DND-41 (cell line): Measurements from ENCODE around the gene ATXN2.

Experiments used
- ATAC-seq: fragments of 200-7000 bp; cut with Tn5 transposase; 3 replicates; pipeline ENCODE4 v1.9.1; 2021; ENCODE audit warnings: low read depth; ENCODE audit not compliant: insufficient read depth
- DNase-seq: peaks from one replicate; pipeline ENCODE4 v3.0.0-alpha.2; 2020
- H2AFZ ChIP-seq: 2 replicates; pipeline ENCODE4 v1.6.0; 2012; ENCODE audit warnings: low read depth, low read length
- H3K27ac ChIP-seq: 2 replicates; pipeline ENCODE4 v1.5.1; 2012; ENCODE audit warnings: low read length, inconsistent platforms
- H3K27me3 ChIP-seq: fragments of 200-600 bp; sonication (generic); 2 replicates; pipeline ENCODE4 v1.6.0; 2012; ENCODE audit warnings: low read length, mild to moderate bottlenecking, inconsistent platforms; ENCODE audit not compliant: insufficient read depth, poor library complexity
- H3K36me3 ChIP-seq: 2 replicates; pipeline ENCODE4 v1.5.1; 2012; ENCODE audit warnings: low read length, inconsistent platforms; ENCODE audit not compliant: insufficient read depth
- H3K4me1 ChIP-seq: 2 replicates; pipeline ENCODE4 v1.5.1; 2012; ENCODE audit warnings: mild to moderate bottlenecking, low read length; ENCODE audit not compliant: insufficient read depth
- H3K4me2 ChIP-seq: 2 replicates; pipeline ENCODE4 v1.6.0; 2012; ENCODE audit warnings: mild to moderate bottlenecking, moderate library complexity, low read length, inconsistent platforms; ENCODE audit not compliant: insufficient read depth
- H3K4me3 ChIP-seq, 2 experiments: fragments of 200-600 bp in 1 of 2; shearing (Covaris generic) in 1 of 2; 2 replicates each; pipeline ENCODE4 v1.5.1; 2012 to 2016; ENCODE audit warnings: inconsistent platforms in 2 of 2, low read length in 2 of 2, mild to moderate bottlenecking in 2 of 2, low read depth in 1 of 2, moderate library complexity in 1 of 2
- H3K79me2 ChIP-seq: 2 replicates; pipeline ENCODE4 v1.6.0; 2012; ENCODE audit warnings: low read length, inconsistent platforms; ENCODE audit not compliant: insufficient read depth
- H3K9ac ChIP-seq: 2 replicates; pipeline ENCODE4 v1.6.0; 2012; ENCODE audit warnings: low read depth, mild to moderate bottlenecking, inconsistent platforms, low read length, moderate library complexity
- H3K9me3 ChIP-seq: 2 replicates; pipeline ENCODE4 v1.5.1; 2012; ENCODE audit warnings: low read length, moderate library complexity, mild to moderate bottlenecking, inconsistent platforms; ENCODE audit not compliant: insufficient read depth, severe bottlenecking
- H4K20me1 ChIP-seq: 2 replicates; pipeline ENCODE4 v1.6.0; 2012; ENCODE audit warnings: low read length; ENCODE audit not compliant: insufficient read depth
- CTCF ChIP-seq: IDR thresholded peaks from 2 replicates; pipeline ENCODE4 v1.5.1; 2012; ENCODE audit warnings: borderline replicate concordance, low read length, moderate library complexity, mild to moderate bottlenecking; ENCODE audit not compliant: poor library complexity, severe bottlenecking; ENCODE audit errors: extremely low read depth
- EZH2 ChIP-seq: IDR thresholded peaks from 3 replicates; pipeline ENCODE4 v1.6.1; 2012; ENCODE audit warnings: borderline replicate concordance, low read depth, mild to moderate bottlenecking, moderate library complexity, low read length, inconsistent platforms; ENCODE audit not compliant: severe bottlenecking

Gene ATXN2

GRCh38 chr12:111598637-111599452 is at the start of gene ATXN2:
TSS of gene ATXN2 (minus strand) at chr12:111599315. CDS start at chr12:111599034, 281 bp downstream.
- Histone ChIP-seq H3K27me3 (no peaks in the 10 kb centered on the region), H3K79me2 (peaks cover 55% of the 10 kb centered on the region), H3K4me2 (peak within 1 kb of the TSS; percentile 87), H3K9me3 (no peaks in the 10 kb centered on the region), H3K9ac (peak within 1 kb of the TSS; percentile 62), H3K4me3 (peak within 1 kb of the TSS; percentile 98), H3K36me3 (peaks cover 2% of the 10 kb centered on the region; the same call in 1 of the 2 replicates), H3K27ac (peak within 1 kb of the TSS; percentile 98), H2AFZ (peak within 1 kb of the TSS; percentile 82), H4K20me1 (peaks cover 42% of the 10 kb centered on the region), H3K4me1 (peaks cover 40% of the 10 kb centered on the region)
- TF ChIP-seq CTCF (no peak), EZH2 (no peak)
- ATAC-seq (peak; percentile 37), DNase-seq (no peak)

GRCh38 chr12:111645433-111645832 is 46.3 kb upstream of the ATXN2 start:
- Histone ChIP-seq H4K20me1 (peaks cover 5% of the 10 kb centered on the region; the same call in 1 of the 2 replicates), H2AFZ (no peak overlapping the region), H3K27ac (0 out of 2 replicates have a peak overlapping the region, but pooled peaks have one; percentile 22), H3K36me3 (peaks cover 80% of the 10 kb centered on the region), H3K79me2 (no peaks in the 10 kb centered on the region), H3K4me2 (no peak overlapping the region), H3K4me1 (no peaks in the 10 kb centered on the region), H3K27me3 (no peaks in the 10 kb centered on the region), H3K9ac (no peak overlapping the region), H3K9me3 (no peaks in the 10 kb centered on the region), H3K4me3 (no peak overlapping the region)
- DNase-seq (no peak), ATAC-seq (no peak)
- TF ChIP-seq EZH2 (no peak), CTCF (no peak)

GRCh38 chr12:111643427-111643826 is 44.3 kb upstream of the ATXN2 start:
- Histone ChIP-seq H3K27me3 (no peaks in the 10 kb centered on the region), H3K4me3 (no peak overlapping the region), H3K4me1 (no peaks in the 10 kb centered on the region), H4K20me1 (peaks cover 5% of the 10 kb centered on the region; the same call in 1 of the 2 replicates), H3K9me3 (no peaks in the 10 kb centered on the region), H3K9ac (no peak overlapping the region), H3K4me2 (no peak overlapping the region), H3K27ac (no peak overlapping the region), H3K36me3 (peaks cover 69% of the 10 kb centered on the region), H3K79me2 (no peaks in the 10 kb centered on the region), H2AFZ (no peak overlapping the region)
- TF ChIP-seq EZH2 (no peak), CTCF (no peak)
- no peak for DNase-seq
- no peak for ATAC-seq
